ENCODE measurements around the gene WNT1.
A peak's percentile ranks its signal among the peaks of the same experiment; 100 is the strongest.

Gene WNT1

DNA sequence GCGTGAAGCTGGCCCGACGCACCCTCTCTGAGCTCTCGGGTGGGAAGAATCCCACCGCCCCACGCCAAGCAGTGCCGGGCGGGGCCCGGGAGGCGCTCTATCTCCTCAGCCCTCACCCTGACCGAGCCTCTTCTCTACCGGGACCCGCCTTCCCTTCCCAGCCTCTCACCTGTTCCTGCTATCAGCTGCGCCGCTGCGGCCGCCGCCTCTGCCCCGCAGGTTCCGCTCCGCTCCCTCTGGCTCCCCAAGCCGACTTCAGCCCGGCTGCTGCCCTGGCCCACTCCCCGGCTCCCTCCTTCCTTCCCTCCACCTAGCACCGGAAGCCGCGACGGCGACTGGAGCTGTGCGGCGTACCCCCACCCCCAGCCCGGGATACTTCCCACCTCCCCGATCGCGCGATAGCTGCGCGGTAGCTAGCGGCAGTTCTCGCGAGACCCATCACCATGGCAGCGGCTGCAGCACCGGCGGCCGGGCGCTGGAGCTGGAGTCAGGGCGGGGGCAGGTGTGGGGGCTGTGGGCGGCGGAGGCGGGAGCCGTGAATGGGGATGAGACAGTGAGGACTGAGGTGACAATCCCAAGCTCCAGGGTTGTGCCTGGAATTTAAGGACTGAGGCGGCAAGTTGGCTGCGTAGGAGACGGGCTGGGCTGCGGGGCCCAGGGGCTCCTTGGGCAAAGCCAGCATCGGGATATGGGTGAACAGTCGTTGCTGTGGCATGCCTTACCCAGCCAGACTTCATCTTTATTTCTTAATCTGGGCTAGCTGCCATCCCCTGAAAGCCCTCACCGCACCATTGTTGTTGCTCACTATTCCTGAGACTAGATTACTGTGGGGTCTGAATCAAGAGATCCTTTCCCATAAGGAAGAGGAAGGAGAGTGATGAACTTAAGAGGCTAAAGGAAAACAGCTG lies 20.7 kb upstream of the WNT1 start, which contains the start of gene ARF3:
ARF3 (minus strand) TSS at position 347 of the 908 bp plus-strand sequence. CDS start 16,392 bp downstream, outside the sequence.
- TF ChIP-seq, protein P1, sequence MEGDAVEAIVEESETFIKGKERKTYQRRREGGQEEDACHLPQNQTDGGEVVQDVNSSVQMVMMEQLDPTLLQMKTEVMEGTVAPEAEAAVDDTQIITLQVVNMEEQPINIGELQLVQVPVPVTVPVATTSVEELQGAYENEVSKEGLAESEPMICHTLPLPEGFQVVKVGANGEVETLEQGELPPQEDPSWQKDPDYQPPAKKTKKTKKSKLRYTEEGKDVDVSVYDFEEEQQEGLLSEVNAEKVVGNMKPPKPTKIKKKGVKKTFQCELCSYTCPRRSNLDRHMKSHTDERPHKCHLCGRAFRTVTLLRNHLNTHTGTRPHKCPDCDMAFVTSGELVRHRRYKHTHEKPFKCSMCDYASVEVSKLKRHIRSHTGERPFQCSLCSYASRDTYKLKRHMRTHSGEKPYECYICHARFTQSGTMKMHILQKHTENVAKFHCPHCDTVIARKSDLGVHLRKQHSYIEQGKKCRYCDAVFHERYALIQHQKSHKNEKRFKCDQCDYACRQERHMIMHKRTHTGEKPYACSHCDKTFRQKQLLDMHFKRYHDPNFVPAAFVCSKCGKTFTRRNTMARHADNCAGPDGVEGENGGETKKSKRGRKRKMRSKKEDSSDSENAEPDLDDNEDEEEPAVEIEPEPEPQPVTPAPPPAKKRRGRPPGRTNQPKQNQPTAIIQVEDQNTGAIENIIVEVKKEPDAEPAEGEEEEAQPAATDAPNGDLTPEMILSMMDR (conservative IDR thresholded peaks at IDR 0.05; ENCODE audit: low read depth): no peak
- peak within 1 kb of the TSS; percentile 88 for H3K27ac ChIP-seq
- ChIA-PET POLR2A (ENCODE audit: low non-redundant PET) (interaction anchor here (0.6 to 0.9 kb wide), 4 partner anchors 10 to 242 kb away, joined by 3 to 6 read pairs (median 5); partner anchors contain the start of gene DDX23), CTCF (interaction anchor here (0.5 to 1.4 kb wide), 4 partner anchors 21 to 104 kb away, joined by 3 to 7 read pairs (median 5); partner anchors contain the start of gene WNT1)
- peak; percentile 96 for DNase-seq (ENCODE audit: low spot score)

DNA sequence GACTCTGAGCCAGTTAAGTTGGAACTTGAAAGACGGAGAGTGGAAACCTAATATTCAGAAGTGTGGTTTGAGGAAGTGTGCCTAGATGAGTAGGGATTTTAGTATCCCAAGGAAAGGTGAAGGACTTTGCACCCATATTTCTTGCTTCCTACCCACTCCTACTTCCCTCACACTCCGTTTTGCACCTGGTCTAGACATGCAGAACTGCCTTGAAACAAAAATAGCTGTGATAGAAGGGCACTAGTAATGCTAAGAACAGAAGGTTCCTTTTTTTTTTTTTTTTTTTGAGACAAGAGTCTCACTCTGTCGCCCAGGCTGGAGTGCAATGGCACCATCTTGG lies 20.1 kb upstream of the WNT1 start:
- peak overlapping the region; percentile 88 for H3K27ac ChIP-seq
- CTCF ChIA-PET: interaction anchor here (0.6 to 1.4 kb wide), 4 partner anchors 20 to 105 kb away, joined by 3 to 7 read pairs (median 5); partner anchors contain the start of gene WNT1

DNA sequence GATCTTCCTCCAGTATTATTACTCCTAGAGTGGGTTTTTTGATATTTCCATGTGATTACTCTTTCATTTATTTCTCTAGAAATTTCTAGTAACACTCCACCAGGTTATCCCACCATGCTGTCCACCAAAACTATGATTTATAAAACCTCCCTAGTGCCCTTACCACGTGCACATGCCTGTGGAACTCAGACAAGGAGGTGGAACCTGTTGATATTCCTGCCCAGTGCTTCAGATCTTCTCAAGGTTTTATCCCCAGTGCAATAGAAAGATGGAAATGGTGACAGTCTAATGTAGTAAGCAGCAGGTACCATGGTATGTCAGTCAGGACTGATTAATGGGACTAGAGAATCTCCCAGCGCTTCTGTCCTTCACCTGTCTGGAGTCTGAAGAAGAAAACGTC lies 17.3 kb upstream of the WNT1 start:
- no peak overlapping the region for H3K27ac ChIP-seq
- CTCF ChIA-PET: no interaction called here

More for the DNA sequence above, 20.1 kb upstream of the WNT1 start:
- DNase-seq (ENCODE audit: low spot score): no peak
- TF ChIP-seq, protein P1 (conservative IDR thresholded peaks at IDR 0.05; ENCODE audit: low read depth): no peak
- POLR2A ChIA-PET (ENCODE audit: low non-redundant PET): interaction anchor here (0.6 to 0.9 kb wide), 2 partner anchors 106 to 243 kb away, joined by 3 to 6 read pairs; partner anchors contain the start of gene DDX23

DNA sequence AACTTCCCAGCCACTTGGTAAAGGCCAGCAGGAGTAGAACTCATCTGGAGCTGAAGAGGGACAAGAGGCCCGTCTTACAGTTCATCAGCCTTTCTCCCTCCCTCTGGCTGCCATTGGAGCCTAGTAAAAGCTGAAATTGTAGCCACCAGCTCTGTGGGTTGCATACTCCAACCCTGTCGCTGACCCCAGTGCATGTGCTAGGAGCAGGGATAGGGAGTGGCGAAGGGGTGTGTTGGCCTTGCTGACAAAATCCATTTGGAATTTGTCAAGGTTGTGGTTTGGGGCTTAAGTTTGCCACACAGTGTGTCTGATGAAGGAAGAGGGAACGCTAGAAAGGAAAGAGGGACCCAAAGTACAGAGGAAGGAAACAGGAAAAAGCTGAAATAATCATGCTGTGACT lies 16.8 kb upstream of the WNT1 start:
- POLR2A ChIA-PET (ENCODE audit: low non-redundant PET): no interaction called here
- no peak for DNase-seq (ENCODE audit: low spot score)
- CTCF ChIA-PET: no interaction called here
- no peak overlapping the region for H3K27ac ChIP-seq
- TF ChIP-seq, protein P1 (conservative IDR thresholded peaks at IDR 0.05; ENCODE audit: low read depth): no peak

More for the DNA sequence above, 17.3 kb upstream of the WNT1 start:
- POLR2A ChIA-PET (ENCODE audit: low non-redundant PET): no interaction called here
- TF ChIP-seq, protein P1 (conservative IDR thresholded peaks at IDR 0.05; ENCODE audit: low read depth): no peak
- no peak for DNase-seq (ENCODE audit: low spot score)

DNA sequence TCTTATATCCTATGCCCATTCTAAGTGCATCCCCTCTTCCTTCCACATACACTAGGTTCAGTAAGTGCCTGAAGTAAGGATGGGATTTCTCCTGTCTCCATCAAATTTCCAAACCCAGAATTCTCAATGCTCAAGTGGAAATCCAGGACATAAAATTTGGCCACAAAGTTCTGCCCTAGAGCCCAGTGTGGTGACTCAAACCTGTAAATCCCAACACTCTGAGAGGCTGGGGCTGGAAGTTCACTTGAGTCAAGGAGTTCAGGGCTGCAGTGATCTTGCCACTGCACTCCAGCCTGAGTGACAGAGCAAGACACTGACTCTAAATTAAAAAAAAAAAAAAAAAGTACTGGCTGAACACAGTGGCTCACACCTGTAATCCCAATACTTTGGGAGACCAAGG lies 16.3 kb upstream of the WNT1 start:
- POLR2A ChIA-PET (ENCODE audit: low non-redundant PET): no interaction called here
- no peak overlapping the region for H3K27ac ChIP-seq
- TF ChIP-seq, protein P1 (conservative IDR thresholded peaks at IDR 0.05; ENCODE audit: low read depth): no peak
- CTCF ChIA-PET: interaction anchor here (0.6 kb wide), 1 partner anchor 112 kb away, joined by 3 read pairs; no protein-coding TSS in a partner anchor
- no peak for DNase-seq (ENCODE audit: low spot score)

DNA sequence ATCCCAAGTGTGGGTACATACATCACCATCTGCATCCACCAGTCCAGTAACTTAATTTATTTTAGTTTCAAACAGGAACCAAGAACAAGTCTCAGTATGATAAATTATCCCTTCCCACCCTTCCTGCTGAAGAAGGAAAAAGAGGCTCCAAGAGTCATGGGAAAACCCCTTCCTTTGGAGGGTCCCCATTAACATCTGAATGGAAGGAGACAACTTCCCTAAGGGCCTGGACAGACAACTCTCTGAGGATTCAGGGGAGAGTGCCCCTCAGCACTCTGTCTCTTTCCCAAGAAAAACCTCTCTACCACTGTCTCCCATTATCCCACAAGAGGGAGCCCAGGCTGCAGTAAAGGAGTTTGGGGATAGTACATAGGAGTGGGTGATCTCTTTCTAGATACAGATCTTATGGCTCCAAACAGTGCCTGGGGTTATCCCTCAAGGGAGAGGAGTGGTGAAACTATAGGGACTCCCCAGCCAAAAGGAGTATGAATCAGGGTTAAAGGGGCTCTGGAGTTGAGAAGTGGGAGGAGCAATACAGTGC lies 12.8 kb upstream of the WNT1 start:
- H3K27ac ChIP-seq: no peak overlapping the region
- DNase-seq (ENCODE audit: low spot score): peak; percentile 30
- TF ChIP-seq, protein P1 (conservative IDR thresholded peaks at IDR 0.05; ENCODE audit: low read depth): peak; percentile 27; the same call in 1 of the 2 replicates
- POLR2A ChIA-PET (ENCODE audit: low non-redundant PET): no interaction called here
- CTCF ChIA-PET: interaction anchor here (1.4 kb wide), 1 partner anchor 13 kb away, joined by 11 read pairs; the partner anchor contains the start of gene WNT1

All from RWPE1 (cell line).